Neural progenitor cell (in vitro differentiated cells): ENCODE results near the gene INHBC.
A peak's percentile ranks its signal among the peaks of the same experiment; 100 is the strongest.

ENCODE experiments used
- EZH2phosphoT487 ChIP-seq: fragments of 200-600 bp; sonication (generic); IDR thresholded peaks from 2 replicates; pipeline ENCODE4 v1.6.1; 2017; ENCODE audit warnings: antibody characterized with exemption
- TF ChIP-seq, protein P1 (sequence below): fragments of 200-600 bp; sonication (generic); IDR thresholded peaks from 2 replicates; pipeline ENCODE4 v1.5.1; 2017; ENCODE audit warnings: antibody characterized with exemption, mild to moderate bottlenecking

DNA sequence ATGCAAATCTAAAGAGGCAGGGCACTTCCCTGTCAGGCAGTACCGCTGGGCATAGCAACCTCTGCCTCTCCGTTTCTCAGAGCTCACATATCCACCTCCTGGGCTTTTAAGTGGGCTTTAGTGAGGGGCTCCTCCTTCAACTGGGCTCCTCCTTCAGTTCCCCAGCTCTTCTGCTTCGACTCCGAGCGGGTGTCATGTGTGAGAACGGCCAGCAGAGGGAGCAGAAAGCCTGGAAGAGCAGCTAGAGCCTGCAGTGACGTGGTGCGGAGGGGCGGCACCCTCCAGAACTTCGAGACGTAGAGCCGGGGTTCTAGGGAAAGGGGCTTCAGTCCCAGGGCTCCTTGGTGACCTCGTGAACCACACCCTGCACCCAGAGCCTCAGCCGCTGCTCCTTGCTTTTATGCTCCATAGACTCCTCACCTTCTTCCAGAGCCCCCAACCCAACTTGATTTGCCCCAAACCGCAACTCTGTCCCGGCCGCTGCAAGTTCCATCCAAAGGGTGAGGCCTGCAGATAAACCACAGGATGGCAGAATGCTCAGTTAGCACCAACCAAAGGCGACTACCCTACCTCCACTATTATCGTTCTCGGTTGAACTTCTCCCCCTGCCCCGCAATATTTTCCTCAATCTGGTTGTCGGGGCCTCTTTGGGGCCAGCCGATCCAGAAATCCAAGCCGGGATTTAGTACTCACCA is 24.6 kb downstream of the INHBC start:
- TF ChIP-seq EZH2phosphoT487, result no peak
- TF ChIP-seq, protein P1, sequence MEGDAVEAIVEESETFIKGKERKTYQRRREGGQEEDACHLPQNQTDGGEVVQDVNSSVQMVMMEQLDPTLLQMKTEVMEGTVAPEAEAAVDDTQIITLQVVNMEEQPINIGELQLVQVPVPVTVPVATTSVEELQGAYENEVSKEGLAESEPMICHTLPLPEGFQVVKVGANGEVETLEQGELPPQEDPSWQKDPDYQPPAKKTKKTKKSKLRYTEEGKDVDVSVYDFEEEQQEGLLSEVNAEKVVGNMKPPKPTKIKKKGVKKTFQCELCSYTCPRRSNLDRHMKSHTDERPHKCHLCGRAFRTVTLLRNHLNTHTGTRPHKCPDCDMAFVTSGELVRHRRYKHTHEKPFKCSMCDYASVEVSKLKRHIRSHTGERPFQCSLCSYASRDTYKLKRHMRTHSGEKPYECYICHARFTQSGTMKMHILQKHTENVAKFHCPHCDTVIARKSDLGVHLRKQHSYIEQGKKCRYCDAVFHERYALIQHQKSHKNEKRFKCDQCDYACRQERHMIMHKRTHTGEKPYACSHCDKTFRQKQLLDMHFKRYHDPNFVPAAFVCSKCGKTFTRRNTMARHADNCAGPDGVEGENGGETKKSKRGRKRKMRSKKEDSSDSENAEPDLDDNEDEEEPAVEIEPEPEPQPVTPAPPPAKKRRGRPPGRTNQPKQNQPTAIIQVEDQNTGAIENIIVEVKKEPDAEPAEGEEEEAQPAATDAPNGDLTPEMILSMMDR, result peak; percentile 84
